ENCODE data around the gene RAB25. TPM values are rescaled to one million over a fixed set of nuclear protein-coding genes. Genes with fewer than 3 reads are reported as not detected.

Gene RAB25
- total RNA-seq, 1 donor from 2014 or later, result 47.5 TPM

DNA sequence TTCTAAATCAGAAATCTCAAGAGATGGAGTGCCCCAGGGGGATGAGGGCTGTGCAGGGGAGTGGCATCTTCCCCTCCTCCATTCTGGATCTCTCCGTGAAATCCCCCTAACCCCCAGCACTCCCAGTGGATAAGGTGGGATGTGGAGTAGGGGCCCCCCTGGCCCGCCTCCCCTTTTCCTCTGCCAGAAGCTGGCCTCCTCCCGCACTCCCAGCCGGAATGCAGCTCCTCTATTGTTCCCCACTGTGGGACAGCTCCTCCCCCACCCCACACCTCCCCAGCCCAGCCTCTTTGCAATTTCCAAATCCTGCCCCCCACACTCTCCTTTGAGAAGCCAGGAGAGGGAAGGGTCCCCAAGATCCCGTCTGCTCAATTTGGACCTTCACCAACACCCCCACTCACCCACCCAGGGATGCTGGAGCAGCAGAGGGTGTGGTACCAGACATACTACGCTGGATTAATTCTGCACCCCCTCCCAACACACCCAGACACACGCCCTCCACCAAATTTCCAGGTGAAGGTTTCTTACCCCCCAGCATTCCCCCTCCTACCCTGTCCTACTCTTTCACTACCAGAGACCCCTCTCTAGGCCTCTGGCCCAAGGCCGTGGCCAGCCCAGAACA is 19.4 kb downstream of the RAB25 start:
- no peak overlapping the region for H3K4me3 ChIP-seq (ENCODE audit: low read depth, low read length)
- DNase-seq (ENCODE audit: low read depth), result no peak
- TF ChIP-seq, protein P1, sequence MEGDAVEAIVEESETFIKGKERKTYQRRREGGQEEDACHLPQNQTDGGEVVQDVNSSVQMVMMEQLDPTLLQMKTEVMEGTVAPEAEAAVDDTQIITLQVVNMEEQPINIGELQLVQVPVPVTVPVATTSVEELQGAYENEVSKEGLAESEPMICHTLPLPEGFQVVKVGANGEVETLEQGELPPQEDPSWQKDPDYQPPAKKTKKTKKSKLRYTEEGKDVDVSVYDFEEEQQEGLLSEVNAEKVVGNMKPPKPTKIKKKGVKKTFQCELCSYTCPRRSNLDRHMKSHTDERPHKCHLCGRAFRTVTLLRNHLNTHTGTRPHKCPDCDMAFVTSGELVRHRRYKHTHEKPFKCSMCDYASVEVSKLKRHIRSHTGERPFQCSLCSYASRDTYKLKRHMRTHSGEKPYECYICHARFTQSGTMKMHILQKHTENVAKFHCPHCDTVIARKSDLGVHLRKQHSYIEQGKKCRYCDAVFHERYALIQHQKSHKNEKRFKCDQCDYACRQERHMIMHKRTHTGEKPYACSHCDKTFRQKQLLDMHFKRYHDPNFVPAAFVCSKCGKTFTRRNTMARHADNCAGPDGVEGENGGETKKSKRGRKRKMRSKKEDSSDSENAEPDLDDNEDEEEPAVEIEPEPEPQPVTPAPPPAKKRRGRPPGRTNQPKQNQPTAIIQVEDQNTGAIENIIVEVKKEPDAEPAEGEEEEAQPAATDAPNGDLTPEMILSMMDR (conservative IDR thresholded peaks at IDR 0.05; ENCODE audit: low read depth, low read length), result no peak

DNA sequence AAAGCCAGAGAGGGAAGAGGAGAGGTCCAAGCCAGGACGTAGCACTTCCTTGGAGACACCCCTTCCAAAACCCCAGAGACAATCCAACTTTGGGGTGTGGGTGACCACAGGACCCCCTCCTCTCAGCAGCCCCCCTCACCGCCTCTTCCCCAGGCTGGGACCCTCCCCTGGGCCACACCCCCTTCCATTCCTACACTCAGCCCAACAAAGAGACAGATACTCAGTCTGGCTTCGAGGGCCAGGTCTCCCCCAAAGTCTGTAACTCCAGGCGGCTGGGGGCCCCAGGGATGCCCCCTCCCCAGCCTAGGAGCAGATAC is 19.9 kb downstream of the RAB25 start:
- TF ChIP-seq, protein P1 (conservative IDR thresholded peaks at IDR 0.05; ENCODE audit: low read depth, low read length), result no peak
- H3K4me3 ChIP-seq (ENCODE audit: low read depth, low read length), result peak overlapping the region; percentile 91

DNA sequence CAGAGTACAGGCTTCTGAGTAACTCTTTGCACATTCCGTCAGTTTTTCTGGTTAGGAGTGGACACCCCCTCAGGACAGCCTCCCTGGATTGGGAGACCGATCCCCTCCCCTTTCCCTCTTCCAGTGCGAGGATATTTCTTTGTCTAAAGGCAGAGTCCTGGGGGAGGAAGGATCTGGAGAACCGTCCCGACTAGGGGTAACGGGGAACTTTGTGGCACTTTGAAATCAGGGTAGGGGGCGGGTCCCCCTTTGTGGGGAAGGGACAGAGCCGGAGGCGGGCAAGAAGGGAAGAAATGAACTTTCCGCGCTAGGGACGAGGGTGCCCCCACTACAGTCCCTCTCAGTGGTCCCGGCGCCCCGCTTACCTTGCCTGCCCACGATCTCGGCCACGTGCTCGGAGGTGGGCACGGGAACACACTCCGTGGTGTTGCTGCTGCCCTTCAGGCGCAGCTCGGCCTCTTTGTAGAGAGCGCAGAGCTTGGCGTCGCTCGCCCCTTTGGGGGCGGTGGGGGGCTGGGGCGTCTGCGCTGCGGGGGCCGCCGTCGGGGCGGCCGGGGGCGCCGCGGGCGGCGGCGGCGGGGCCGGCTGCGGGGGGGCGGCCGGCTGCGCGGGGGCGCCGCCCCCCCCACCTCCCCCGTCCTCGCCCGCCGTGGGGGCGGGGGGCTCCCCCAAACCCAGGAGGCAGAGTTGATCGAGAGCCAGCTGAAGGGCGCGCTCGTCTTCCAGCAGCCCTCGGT is 20.4 kb downstream of the RAB25 start:
- no peak for DNase-seq (ENCODE audit: low read depth)
- TF ChIP-seq, protein P1 (conservative IDR thresholded peaks at IDR 0.05; ENCODE audit: low read depth, low read length), result no peak
- peak overlapping the region; percentile 91 for H3K4me3 ChIP-seq (ENCODE audit: low read depth, low read length)

More for the DNA sequence above, 19.9 kb downstream of the RAB25 start:
- no peak for DNase-seq (ENCODE audit: low read depth)

DNA sequence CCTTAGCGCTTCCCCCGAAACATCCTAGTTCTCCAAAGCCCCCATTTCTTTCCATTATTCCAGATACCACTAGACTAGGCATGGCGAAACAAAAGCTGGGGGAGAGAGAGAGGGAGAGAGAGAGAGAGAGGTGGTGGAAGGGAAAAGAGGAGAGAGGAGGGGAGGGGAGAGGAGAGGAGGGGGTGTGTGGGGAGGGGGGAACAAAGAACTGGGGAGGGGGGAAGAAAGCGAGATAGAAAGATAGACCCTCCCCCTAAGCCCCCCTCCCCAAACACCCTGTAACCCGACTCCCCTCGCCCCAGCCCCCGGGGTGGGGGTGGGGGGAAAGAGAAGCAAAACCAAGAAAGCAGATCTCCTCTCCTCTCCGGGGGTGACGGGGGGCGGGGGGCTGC is 21.0 kb downstream of the RAB25 start:
- no peak for DNase-seq (ENCODE audit: low read depth)
- TF ChIP-seq, protein P1 (conservative IDR thresholded peaks at IDR 0.05; ENCODE audit: low read depth, low read length), result no peak
- H3K4me3 ChIP-seq (ENCODE audit: low read depth, low read length), result peak overlapping the region; percentile 91

DNA sequence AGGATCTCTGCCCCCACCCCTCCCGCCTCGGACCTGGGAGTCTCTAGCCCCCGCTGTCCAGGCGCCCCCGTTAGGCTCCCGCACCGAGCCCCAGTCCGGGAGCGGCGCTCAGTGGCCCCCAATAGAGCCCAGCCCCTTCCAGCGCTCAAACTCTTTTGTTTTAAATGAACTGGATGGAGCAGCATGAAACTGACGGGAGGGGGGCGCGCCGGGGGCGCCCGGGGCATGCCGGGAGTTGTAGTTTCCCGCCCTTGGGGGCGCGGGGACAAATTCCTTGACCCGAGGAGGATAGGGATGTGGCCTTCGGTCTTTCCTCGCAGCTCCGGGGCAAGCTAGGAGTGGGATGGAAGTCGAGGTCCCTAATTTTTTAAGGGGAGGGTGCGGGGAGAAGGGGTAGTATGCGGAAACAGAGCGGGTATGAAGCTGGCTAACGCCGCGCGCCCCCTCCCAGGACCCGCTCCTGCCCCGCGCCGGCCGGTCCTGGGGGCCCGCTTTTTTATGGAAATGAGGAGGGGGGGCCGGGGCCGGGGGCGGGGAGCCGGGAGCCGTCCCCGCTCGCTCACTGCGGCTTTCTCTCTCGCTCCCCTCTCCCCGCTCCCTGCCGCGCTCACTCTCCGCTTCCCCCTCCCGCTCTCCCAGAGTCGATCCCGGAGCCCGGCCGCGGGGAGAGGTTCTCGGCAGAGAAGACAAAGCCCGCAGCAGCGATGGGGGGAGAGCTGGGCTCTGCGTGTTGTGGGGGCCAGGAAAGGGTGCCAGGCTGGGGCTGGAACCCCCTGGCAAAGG is 21.5 kb downstream of the RAB25 start, which contains the start of gene MEX3A:
Gene MEX3A (minus strand): TSS at position 157 of the 783 bp plus-strand sequence. CDS start 467 bp downstream, outside the sequence.
- peak within 1 kb of the TSS; percentile 91 for H3K4me3 ChIP-seq (ENCODE audit: low read depth, low read length)
- TF ChIP-seq, protein P1 (conservative IDR thresholded peaks at IDR 0.05; ENCODE audit: low read depth, low read length), result no peak
- DNase-seq (ENCODE audit: low read depth), result no peak

DNA sequence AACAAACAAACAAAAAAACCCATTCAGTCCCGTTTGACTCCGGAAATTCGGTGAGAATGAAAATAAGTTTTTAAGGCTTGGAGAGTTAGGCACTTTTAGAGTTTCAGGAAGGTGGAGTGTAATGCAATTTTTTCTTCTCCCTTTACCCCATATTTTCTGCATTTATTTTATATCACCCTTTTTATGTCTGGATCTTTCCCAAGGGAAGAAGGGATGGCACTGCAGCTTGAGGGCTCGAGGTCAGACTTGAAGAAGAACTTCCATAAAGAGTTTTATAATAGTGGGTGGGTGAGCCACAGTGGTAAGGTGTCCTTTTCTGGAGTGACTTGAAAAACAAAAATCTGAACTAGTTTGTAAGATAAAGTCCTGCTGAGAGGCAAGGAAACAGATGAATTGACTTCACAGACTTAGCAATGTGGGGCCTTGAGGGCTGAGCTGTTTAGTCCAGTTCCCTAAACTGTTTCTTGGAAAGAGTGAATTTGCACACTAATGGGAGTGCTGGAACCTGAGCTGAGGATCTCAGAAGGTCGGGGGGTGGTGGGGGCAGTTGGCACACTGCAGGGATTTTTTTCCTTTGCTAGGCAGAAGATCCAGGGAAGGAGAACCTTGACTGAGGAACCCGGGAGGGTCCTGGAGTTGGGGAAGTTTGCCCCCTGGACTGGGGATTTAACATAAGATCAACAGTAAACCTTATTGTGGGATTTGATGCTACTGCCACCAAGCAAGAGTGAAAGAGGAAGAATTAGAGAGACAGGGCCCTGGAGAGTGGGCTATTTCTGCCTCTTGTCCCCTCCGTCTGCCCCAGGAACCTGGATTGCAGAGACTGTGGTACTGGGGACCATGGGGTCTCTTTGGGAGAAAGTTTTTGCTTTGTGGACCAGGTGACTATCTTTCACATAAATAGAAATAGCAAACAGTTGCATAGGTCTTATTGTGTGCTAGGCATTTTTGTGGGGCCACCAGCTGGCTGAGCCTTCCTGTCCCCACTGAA is 23.1 kb downstream of the RAB25 start:
- H3K4me3 ChIP-seq (ENCODE audit: low read depth, low read length), result no peak overlapping the region
- TF ChIP-seq, protein P1 (conservative IDR thresholded peaks at IDR 0.05; ENCODE audit: low read depth, low read length), result no peak

More for the DNA sequence above, 23.1 kb downstream of the RAB25 start:
- no peak for DNase-seq (ENCODE audit: low read depth)

All from epithelial cell of proximal tubule (primary cell).